Measurements from ENCODE around the gene ZC3HAV1L. TPM values are rescaled to one million over a fixed set of nuclear protein-coding genes. Genes with fewer than 3 reads are reported as not detected.
A peak's percentile ranks its signal among the peaks of the same experiment; 100 is the strongest.

ZC3HAV1L gene
- total and polyA plus RNA-seq, 10 of the 15 experiments (the other 5 are each of a cell fraction or from before 2014, with no cell fraction given): 0.09 to 16.3 (median 4.9) TPM

DNA sequence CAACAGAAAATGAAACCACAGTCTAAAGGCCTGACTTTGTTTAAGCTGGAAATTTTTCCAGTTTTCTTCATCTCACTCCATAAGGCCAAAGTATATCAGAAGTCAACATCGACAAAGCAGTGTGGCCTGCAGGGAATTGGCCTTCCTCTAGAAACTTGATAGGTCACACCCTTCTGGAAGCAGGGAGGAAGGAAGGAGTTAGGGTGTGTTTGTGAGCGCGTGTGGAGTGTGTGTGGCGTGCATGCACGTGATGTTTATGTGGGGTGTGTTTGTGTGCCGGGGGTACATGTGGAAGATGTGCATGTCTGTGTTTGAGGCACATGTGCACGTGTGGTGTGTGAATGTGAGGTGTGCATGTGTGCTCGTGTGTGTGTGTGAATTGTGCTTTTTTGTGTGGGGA, 45.1 kb upstream of the ZC3HAV1L start:
- Histone ChIP-seq H3K9ac (ENCODE audit: control insufficient read depth, insufficient read depth, low read length) (no peak overlapping the region), H3K4me1 (ENCODE audit: control insufficient read depth, insufficient read depth, low read length) (no peaks in the 10 kb centered on the region), H2AFZ (ENCODE audit: control insufficient read depth, low read depth, low read length) (no peak overlapping the region), H3K27ac (ENCODE audit: control insufficient read depth, insufficient read depth) (no peak overlapping the region), H3K79me2 (ENCODE audit: control insufficient read depth, insufficient read depth, low read length) (no peaks in the 10 kb centered on the region; the same call in 1 of the 2 replicates), H3K36me3 (ENCODE audit: control insufficient read depth in 2 of 2, insufficient read depth in 2 of 2, low read length in 1 of 2) (peaks cover 29 to 73% of the 10 kb centered on the region in 2 experiments), H3K4me3 (no peak overlapping the region), H3K4me2 (ENCODE audit: control insufficient read depth, insufficient read depth) (no peak overlapping the region), H4K20me1 (ENCODE audit: control insufficient read depth, insufficient read depth) (no peaks in the 10 kb centered on the region; the same call in 1 of the 2 replicates), H3K9me3 (replicated peaks; ENCODE audit: control insufficient read depth, insufficient read depth, low read length) (no peaks in the 10 kb centered on the region), H3K27me3 (replicated peaks in 1 of 2; ENCODE audit: control insufficient read depth in 2 of 2, insufficient read depth in 2 of 2, low read length in 1 of 2) (no peaks in the 10 kb centered on the region)
- no peak for TF ChIP-seq HCFC1 (IDR thresholded peaks at IDR 0.05; ENCODE audit: low read length)
- TF ChIP-seq NFYB (IDR thresholded peaks at IDR 0.05; ENCODE audit: insufficient read depth, low read depth, low read length): no peak
- no peak for TF ChIP-seq BCL11A (IDR thresholded peaks at IDR 0.05; ENCODE audit: low read depth, low read length)
- no peak for TF ChIP-seq CBX5 (IDR thresholded peaks at IDR 0.05; ENCODE audit: low read depth)
- TF ChIP-seq, protein P1, sequence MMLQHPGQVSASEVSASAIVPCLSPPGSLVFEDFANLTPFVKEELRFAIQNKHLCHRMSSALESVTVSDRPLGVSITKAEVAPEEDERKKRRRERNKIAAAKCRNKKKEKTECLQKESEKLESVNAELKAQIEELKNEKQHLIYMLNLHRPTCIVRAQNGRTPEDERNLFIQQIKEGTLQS (IDR thresholded peaks at IDR 0.05; ENCODE audit: borderline replicate concordance, extremely low read depth, low read depth, low read length): no peak
- no peak for DNase-seq (ENCODE audit: low read depth, low spot score)
- FAIRE-seq: no peak
- in situ Hi-C loops (cut with MboI): no loop called here
- no TSS peak for BruUV-seq (replicated peaks)
- CTCF ChIA-PET: no interaction called here
- POLR2A ChIA-PET: no interaction called here
- no peak for ATAC-seq
- intact Hi-C loops (cut with micrococcal nuclease; ENCODE audit: unreplicated experiment): no loop called here
- RAD21 ChIA-PET (ENCODE audit: unreplicated experiment): interaction anchor here (0.6 kb wide), 1 partner anchor 194 kb away, joined by 3 read pairs; no protein-coding TSS in a partner anchor
- SMC1A ChIA-PET (ENCODE audit: uncharacterized antibody, unreplicated experiment): interaction anchor here (1.1 kb wide), 1 partner anchor 21 kb away, joined by 4 read pairs; no protein-coding TSS in a partner anchor
- 98% methylated on average over 8 of the region's 8 CpGs for WGBS (ENCODE audit: insufficient coverage, insufficient replicate concordance, low lambda C conversion rate, missing lambda C conversion rate)

DNA sequence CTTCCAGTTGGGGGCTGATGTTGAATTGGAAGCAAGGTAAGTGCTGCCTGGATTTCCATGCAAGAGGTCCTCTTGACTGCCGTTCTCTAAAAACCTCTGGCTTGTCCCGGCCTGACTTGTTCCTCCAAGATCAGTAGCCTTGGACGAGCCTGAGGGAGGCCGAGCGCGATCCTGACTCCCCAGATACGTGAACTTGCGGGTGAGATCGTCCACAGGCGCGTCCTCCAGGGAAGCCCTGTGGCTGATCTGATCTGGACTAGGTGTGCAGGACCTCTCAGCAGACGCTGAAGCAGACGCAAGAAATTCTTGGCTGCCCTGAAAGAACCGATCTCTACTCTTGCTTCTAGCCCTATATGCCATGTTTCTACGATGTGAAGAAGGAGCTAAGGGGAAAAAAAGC, 44.0 kb upstream of the ZC3HAV1L start:
- Histone ChIP-seq H3K27me3 (replicated peaks in 1 of 2; ENCODE audit: control insufficient read depth in 2 of 2, insufficient read depth in 2 of 2, low read length in 1 of 2) (no peaks in the 10 kb centered on the region), H4K20me1 (ENCODE audit: control insufficient read depth, insufficient read depth) (no peaks in the 10 kb centered on the region; the same call in 1 of the 2 replicates), H3K4me1 (ENCODE audit: control insufficient read depth, insufficient read depth, low read length) (peaks cover 1% of the 10 kb centered on the region; the same call in 1 of the 2 replicates), H3K4me3 (no peak overlapping the region), H3K27ac (ENCODE audit: control insufficient read depth, insufficient read depth) (no peak overlapping the region), H3K36me3 (ENCODE audit: control insufficient read depth in 2 of 2, insufficient read depth in 2 of 2, low read length in 1 of 2) (peaks cover 27 to 68% of the 10 kb centered on the region in 2 experiments), H3K4me2 (ENCODE audit: control insufficient read depth, insufficient read depth) (no peak overlapping the region), H2AFZ (ENCODE audit: control insufficient read depth, low read depth, low read length) (no peak overlapping the region), H3K79me2 (ENCODE audit: control insufficient read depth, insufficient read depth, low read length) (no peaks in the 10 kb centered on the region), H3K9ac (ENCODE audit: control insufficient read depth, insufficient read depth, low read length) (no peak overlapping the region), H3K9me3 (replicated peaks; ENCODE audit: control insufficient read depth, insufficient read depth, low read length) (no peaks in the 10 kb centered on the region)
- ChIA-PET RAD21 (ENCODE audit: unreplicated experiment) (no interaction called here), CTCF (interaction anchor here (0.9 kb wide), 1 partner anchor 15 kb away, joined by 3 read pairs; no protein-coding TSS in a partner anchor), POLR2A (interaction anchor here (0.6 kb wide), 1 partner anchor 27 kb away, joined by 3 read pairs; no protein-coding TSS in a partner anchor), SMC1A (ENCODE audit: uncharacterized antibody, unreplicated experiment) (interaction anchor here (1.1 kb wide), 1 partner anchor 20 kb away, joined by 4 read pairs; no protein-coding TSS in a partner anchor)
- DNase-seq (ENCODE audit: low read depth, low spot score) (no peak), ATAC-seq (no peak), FAIRE-seq (no peak)
- TF ChIP-seq SRF (IDR thresholded peaks at IDR 0.05; ENCODE audit: low read depth in 2 of 2, low read length in 2 of 2): no peak
- TF ChIP-seq SREBF1 (IDR thresholded peaks at IDR 0.05; ENCODE audit: low read length): no peak
- TF ChIP-seq, protein P2, sequence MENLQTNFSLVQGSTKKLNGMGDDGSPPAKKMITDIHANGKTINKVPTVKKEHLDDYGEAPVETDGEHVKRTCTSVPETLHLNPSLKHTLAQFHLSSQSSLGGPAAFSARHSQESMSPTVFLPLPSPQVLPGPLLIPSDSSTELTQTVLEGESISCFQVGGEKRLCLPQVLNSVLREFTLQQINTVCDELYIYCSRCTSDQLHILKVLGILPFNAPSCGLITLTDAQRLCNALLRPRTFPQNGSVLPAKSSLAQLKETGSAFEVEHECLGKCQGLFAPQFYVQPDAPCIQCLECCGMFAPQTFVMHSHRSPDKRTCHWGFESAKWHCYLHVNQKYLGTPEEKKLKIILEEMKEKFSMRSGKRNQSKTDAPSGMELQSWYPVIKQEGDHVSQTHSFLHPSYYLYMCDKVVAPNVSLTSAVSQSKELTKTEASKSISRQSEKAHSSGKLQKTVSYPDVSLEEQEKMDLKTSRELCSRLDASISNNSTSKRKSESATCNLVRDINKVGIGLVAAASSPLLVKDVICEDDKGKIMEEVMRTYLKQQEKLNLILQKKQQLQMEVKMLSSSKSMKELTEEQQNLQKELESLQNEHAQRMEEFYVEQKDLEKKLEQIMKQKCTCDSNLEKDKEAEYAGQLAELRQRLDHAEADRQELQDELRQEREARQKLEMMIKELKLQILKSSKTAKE (IDR thresholded peaks at IDR 0.05; ENCODE audit: low read depth, poor library complexity, severe bottlenecking): no peak
- no peak for TF ChIP-seq NBN (IDR thresholded peaks at IDR 0.05)
- TF ChIP-seq SMAD1 (IDR thresholded peaks at IDR 0.05; ENCODE audit: low read depth, partially characterized antibody): no peak
- no peak for TF ChIP-seq ZSCAN29 (IDR thresholded peaks at IDR 0.05)
- TF ChIP-seq POLR2AphosphoS5 (IDR thresholded peaks at IDR 0.05; ENCODE audit: low read length): 0 out of 2 replicates have a peak, but pooled peaks have one; percentile 27
- TF ChIP-seq, protein P3, sequence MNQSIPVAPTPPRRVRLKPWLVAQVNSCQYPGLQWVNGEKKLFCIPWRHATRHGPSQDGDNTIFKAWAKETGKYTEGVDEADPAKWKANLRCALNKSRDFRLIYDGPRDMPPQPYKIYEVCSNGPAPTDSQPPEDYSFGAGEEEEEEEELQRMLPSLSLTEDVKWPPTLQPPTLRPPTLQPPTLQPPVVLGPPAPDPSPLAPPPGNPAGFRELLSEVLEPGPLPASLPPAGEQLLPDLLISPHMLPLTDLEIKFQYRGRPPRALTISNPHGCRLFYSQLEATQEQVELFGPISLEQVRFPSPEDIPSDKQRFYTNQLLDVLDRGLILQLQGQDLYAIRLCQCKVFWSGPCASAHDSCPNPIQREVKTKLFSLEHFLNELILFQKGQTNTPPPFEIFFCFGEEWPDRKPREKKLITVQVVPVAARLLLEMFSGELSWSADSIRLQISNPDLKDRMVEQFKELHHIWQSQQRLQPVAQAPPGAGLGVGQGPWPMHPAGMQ (IDR thresholded peaks at IDR 0.05; ENCODE audit: borderline replicate concordance): no peak
- TF ChIP-seq WRNIP1 (IDR thresholded peaks at IDR 0.05; ENCODE audit: borderline replicate concordance, low read depth, low read length): no peak
- in situ Hi-C loops (cut with MboI): loop anchor here (5.0 kb wide), 1 partner anchor 193 kb away; no protein-coding TSS in a partner anchor
- WGBS (ENCODE audit: insufficient coverage, insufficient replicate concordance, low lambda C conversion rate, missing lambda C conversion rate): over 99% methylated on average over 15 of the region's 15 CpGs
- intact Hi-C loops (cut with micrococcal nuclease; ENCODE audit: unreplicated experiment): no loop called here
- BruUV-seq (replicated peaks): TSS peak; percentile 31
